BLaER1 (cell line): ENCODE data around the gene PC.

ENCODE experiments used
- H3K27ac ChIP-seq: shearing (Covaris generic); formaldehyde crosslinking; 2 replicates; pipeline ENCODE4 v1.8.1; 2022
- H3K27me3 ChIP-seq: shearing (Covaris generic); formaldehyde crosslinking; 2 replicates; pipeline ENCODE4 v1.8.1; 2022
- H3K36me3 ChIP-seq: shearing (Covaris generic); formaldehyde crosslinking; 2 replicates; pipeline ENCODE4 v1.8.1; 2022
- H3K4me1 ChIP-seq: shearing (Covaris generic); formaldehyde crosslinking; 2 replicates; pipeline ENCODE4 v1.8.1; 2022
- H3K4me2 ChIP-seq: shearing (Covaris generic); formaldehyde crosslinking; 2 replicates; pipeline ENCODE4 v1.8.1; 2022
- H3K4me3 ChIP-seq: shearing (Covaris generic); formaldehyde crosslinking; 2 replicates; pipeline ENCODE4 v1.8.1; 2022
- H3K9ac ChIP-seq: shearing (Covaris generic); formaldehyde crosslinking; 2 replicates; pipeline ENCODE4 v1.8.1; 2022
- H3K9me3 ChIP-seq: shearing (Covaris generic); formaldehyde crosslinking; 2 replicates; pipeline ENCODE4 v1.8.1; 2022
- H4K20me1 ChIP-seq: shearing (Covaris generic); formaldehyde crosslinking; 2 replicates; pipeline ENCODE4 v1.8.1; 2022
- Cebpa-rat ChIP-seq: shearing (Covaris generic); IDR thresholded peaks from 2 replicates; pipeline ENCODE4 v1.8.1; 2022

PC gene

GRCh38 chr11:66880496-66881450, 77.4 kb downstream of the PC start:
- Histone ChIP-seq H3K9ac (peak overlapping the region; percentile 41; the same call in 1 of the 2 replicates), H3K27me3 (peaks cover under 1% of the 10 kb centered on the region), H3K36me3 (no peaks in the 10 kb centered on the region), H3K4me3 (no peak overlapping the region), H3K4me1 (peaks cover 58% of the 10 kb centered on the region), H3K4me2 (peak overlapping the region; percentile 77), H3K9me3 (no peaks in the 10 kb centered on the region), H4K20me1 (no peaks in the 10 kb centered on the region), H3K27ac (peak overlapping the region; percentile 55)
- TF ChIP-seq Cebpa-rat: no peak

GRCh38 chr11:66879999-66880398, 78.2 kb downstream of the PC start:
- no peak overlapping the region for H3K4me3 ChIP-seq
- TF ChIP-seq Cebpa-rat: no peak
- H3K4me2 ChIP-seq: peak overlapping the region; percentile 77
- H4K20me1 ChIP-seq: no peaks in the 10 kb centered on the region
- H3K36me3 ChIP-seq: no peaks in the 10 kb centered on the region
- H3K27ac ChIP-seq: peak overlapping the region; percentile 55
- peaks cover 66% of the 10 kb centered on the region for H3K4me1 ChIP-seq
- peaks cover 3% of the 10 kb centered on the region for H3K27me3 ChIP-seq
- H3K9ac ChIP-seq: peak overlapping the region; percentile 41; the same call in 1 of the 2 replicates
- no peaks in the 10 kb centered on the region for H3K9me3 ChIP-seq

GRCh38 chr11:66879583-66879982, 78.6 kb downstream of the PC start:
- Histone ChIP-seq H3K4me3 (no peak overlapping the region), H4K20me1 (no peaks in the 10 kb centered on the region), H3K4me1 (peaks cover 70% of the 10 kb centered on the region), H3K27me3 (peaks cover 3% of the 10 kb centered on the region), H3K4me2 (peak overlapping the region; percentile 77), H3K27ac (0 out of 2 replicates have a peak overlapping the region, but pooled peaks have one; percentile 55), H3K9ac (no peak overlapping the region), H3K9me3 (no peaks in the 10 kb centered on the region), H3K36me3 (no peaks in the 10 kb centered on the region)
- TF ChIP-seq Cebpa-rat: no peak

GRCh38 chr11:66879000-66879399, 79.2 kb downstream of the PC start:
- no peaks in the 10 kb centered on the region for H4K20me1 ChIP-seq
- peaks cover 72% of the 10 kb centered on the region for H3K4me1 ChIP-seq
- no peaks in the 10 kb centered on the region for H3K9me3 ChIP-seq
- TF ChIP-seq Cebpa-rat: no peak
- no peak overlapping the region for H3K9ac ChIP-seq
- peak overlapping the region; percentile 77 for H3K4me2 ChIP-seq
- no peaks in the 10 kb centered on the region for H3K36me3 ChIP-seq
- H3K4me3 ChIP-seq: no peak overlapping the region
- H3K27me3 ChIP-seq: peaks cover 3% of the 10 kb centered on the region
- H3K27ac ChIP-seq: no peak overlapping the region

DNA sequence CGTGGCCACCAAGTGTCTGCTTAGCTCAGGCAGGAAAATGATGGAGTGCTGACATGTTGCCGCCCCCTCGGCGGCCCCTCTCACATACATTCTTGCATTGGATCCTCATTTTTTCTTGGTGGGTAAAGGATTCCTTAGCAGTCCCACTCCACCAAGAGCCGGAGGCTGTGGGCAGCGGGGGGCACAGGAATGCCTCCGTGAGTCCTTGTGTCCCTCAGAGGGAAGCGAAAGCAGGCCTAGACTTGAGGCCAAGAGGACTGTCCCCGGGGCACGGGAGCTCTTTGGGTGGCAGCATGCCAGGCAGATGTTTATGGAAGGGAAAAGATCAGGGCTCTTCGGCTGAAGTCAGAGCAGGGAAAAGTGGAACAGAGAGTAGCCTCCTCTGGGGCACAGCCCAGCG, 79.7 kb downstream of the PC start:
- peaks cover 72% of the 10 kb centered on the region for H3K4me1 ChIP-seq
- H3K36me3 ChIP-seq: no peaks in the 10 kb centered on the region
- peak overlapping the region; percentile 77; the same call in 1 of the 2 replicates for H3K4me2 ChIP-seq
- peaks cover 3% of the 10 kb centered on the region for H3K27me3 ChIP-seq
- no peaks in the 10 kb centered on the region for H3K9me3 ChIP-seq
- H4K20me1 ChIP-seq: no peaks in the 10 kb centered on the region
- TF ChIP-seq Cebpa-rat: no peak
- H3K4me3 ChIP-seq: no peak overlapping the region
- no peak overlapping the region for H3K27ac ChIP-seq
- no peak overlapping the region for H3K9ac ChIP-seq

- Histone ChIP-seq H3K9ac (no peak overlapping the region), H3K4me1 (peaks cover 72% of the 10 kb centered on the region), H3K27me3 (peaks cover 3% of the 10 kb centered on the region), H3K4me3 (no peak overlapping the region), H3K4me2 (no peak overlapping the region), H3K27ac (no peak overlapping the region), H4K20me1 (no peaks in the 10 kb centered on the region), H3K9me3 (no peaks in the 10 kb centered on the region), H3K36me3 (no peaks in the 10 kb centered on the region)
- no peak for TF ChIP-seq Cebpa-rat
These were observed 80.4 kb downstream of the PC start for GRCh38 chr11:66877588-66878385.

- Histone ChIP-seq H3K9me3 (no peaks in the 10 kb centered on the region), H3K27ac (no peak overlapping the region), H3K36me3 (peaks cover 12% of the 10 kb centered on the region; the same call in 1 of the 2 replicates), H3K4me1 (peaks cover 48% of the 10 kb centered on the region), H3K9ac (peak overlapping the region; percentile 43), H3K4me3 (no peak overlapping the region), H4K20me1 (no peaks in the 10 kb centered on the region), H3K27me3 (peaks cover 3% of the 10 kb centered on the region), H3K4me2 (peak overlapping the region; percentile 58)
- no peak for TF ChIP-seq Cebpa-rat
These were observed 82.8 kb downstream of the PC start for GRCh38 chr11:66875378-66875777.

GRCh38 chr11:66874232-66874631, 84.0 kb downstream of the PC start:
- no peaks in the 10 kb centered on the region for H4K20me1 ChIP-seq
- H3K27me3 ChIP-seq: peaks cover 3% of the 10 kb centered on the region
- no peaks in the 10 kb centered on the region for H3K9me3 ChIP-seq
- H3K27ac ChIP-seq: no peak overlapping the region
- no peak for TF ChIP-seq Cebpa-rat
- peaks cover 40% of the 10 kb centered on the region for H3K4me1 ChIP-seq
- peak overlapping the region; percentile 58; the same call in 1 of the 2 replicates for H3K4me2 ChIP-seq
- no peak overlapping the region for H3K4me3 ChIP-seq
- peaks cover 17% of the 10 kb centered on the region; the same call in 1 of the 2 replicates for H3K36me3 ChIP-seq
- 0 out of 2 replicates have a peak overlapping the region, but pooled peaks have one; percentile 43 for H3K9ac ChIP-seq

GRCh38 chr11:66871521-66871901, 86.7 kb downstream of the PC start:
- no peaks in the 10 kb centered on the region for H4K20me1 ChIP-seq
- H3K9ac ChIP-seq: no peak overlapping the region
- no peak overlapping the region for H3K4me2 ChIP-seq
- H3K36me3 ChIP-seq: peaks cover 17% of the 10 kb centered on the region; the same call in 1 of the 2 replicates
- H3K4me1 ChIP-seq: peaks cover 35% of the 10 kb centered on the region
- no peak overlapping the region for H3K4me3 ChIP-seq
- no peak overlapping the region for H3K27ac ChIP-seq
- peaks cover 3% of the 10 kb centered on the region for H3K27me3 ChIP-seq
- no peak for TF ChIP-seq Cebpa-rat
- H3K9me3 ChIP-seq: no peaks in the 10 kb centered on the region
